Fibroblast of the aortic adventitia (primary cell): ENCODE data around the gene URGCP. TPM values are rescaled to one million over a fixed set of nuclear protein-coding genes. Genes with fewer than 3 reads are reported as not detected.

Source experiments
- DNase-seq: peaks from one replicate; pipeline ENCODE4 v3.0.0-alpha.2; 2010; ENCODE audit warnings: low read depth
- H3K4me3 ChIP-seq: 2 replicates; pipeline ENCODE4 v1.5.1; 2011; ENCODE audit warnings: low read depth, mild to moderate bottlenecking, control low read depth, low read length, moderate library complexity
- CTCF ChIP-seq: IDR thresholded peaks from 2 replicates; pipeline ENCODE4 v1.5.1; 2011; ENCODE audit warnings: mild to moderate bottlenecking, low read length, control low read depth, inconsistent platforms; ENCODE audit not compliant: insufficient read depth
- total RNA-seq: library from RNA; depleted of rRNA; stranded (reverse); fragments of >200 nt; gene quantifications from 2 replicates; pipeline ENCODE4 v1.2.3, GENCODE V29; 2012; ENCODE audit warnings: low replicate concordance

Gene URGCP
- total RNA-seq, 1 donor: 24.7 TPM

- TF ChIP-seq CTCF: no peak
- peak overlapping the region; percentile 90 for H3K4me3 ChIP-seq
- no peak for DNase-seq
These were observed 37.8 kb downstream of the URGCP start for GRCh38 chr7:43868681-43869005.

- TF ChIP-seq CTCF: no peak
- no peak for DNase-seq
- peak overlapping the region; percentile 90 for H3K4me3 ChIP-seq
These were observed 38.2 kb downstream of the URGCP start for GRCh38 chr7:43868181-43868580.

DNA sequence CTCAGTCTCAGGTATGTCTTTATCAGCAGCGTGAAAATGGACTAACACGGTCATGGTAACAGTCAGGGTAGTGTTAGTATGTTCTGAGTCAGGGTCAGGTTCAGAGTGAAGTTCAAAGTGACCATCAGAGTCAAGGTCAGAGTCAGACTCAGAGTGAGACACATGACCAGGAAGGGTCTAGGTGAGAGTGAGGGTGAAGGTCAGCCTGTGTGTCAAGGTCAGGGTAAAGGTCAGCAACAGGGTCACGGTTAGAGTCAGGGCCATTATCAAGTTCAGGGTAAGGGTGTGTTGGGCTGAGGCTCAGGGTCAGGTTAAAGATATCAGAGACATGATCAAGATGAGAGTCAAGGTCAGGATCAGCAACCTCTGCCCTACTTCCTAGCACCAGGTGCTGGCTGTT lies 41.1 kb downstream of the URGCP start:
- H3K4me3 ChIP-seq: no peak overlapping the region
- DNase-seq: no peak
- no peak for TF ChIP-seq CTCF

DNA sequence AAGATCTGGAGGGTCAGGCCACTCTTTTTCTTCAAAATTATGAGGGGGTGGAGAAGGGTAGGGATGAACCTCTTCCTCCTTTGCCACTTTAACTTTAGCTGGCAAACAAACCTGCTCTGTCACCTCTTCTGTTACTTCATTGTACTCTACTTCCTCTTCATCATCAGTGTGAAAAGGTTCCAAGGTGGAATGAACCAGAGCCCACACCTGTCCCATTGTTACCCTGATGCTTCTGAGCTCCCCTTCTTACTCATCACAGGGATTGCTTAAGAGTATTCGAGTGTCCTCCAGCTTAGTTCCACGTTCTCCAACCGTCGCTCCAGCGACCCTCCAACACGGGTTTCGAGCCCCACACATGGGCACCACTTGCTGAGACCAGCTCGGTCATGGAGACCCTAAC lies 42.3 kb downstream of the URGCP start:
- DNase-seq: no peak
- no peak for TF ChIP-seq CTCF

GRCh38 chr7:43856996-43857395 lies 49.4 kb downstream of the URGCP start:
- H3K4me3 ChIP-seq: no peak overlapping the region
- no peak for TF ChIP-seq CTCF
- no peak for DNase-seq

More for the DNA sequence above, 42.3 kb downstream of the URGCP start:
- H3K4me3 ChIP-seq: no peak overlapping the region

DNA sequence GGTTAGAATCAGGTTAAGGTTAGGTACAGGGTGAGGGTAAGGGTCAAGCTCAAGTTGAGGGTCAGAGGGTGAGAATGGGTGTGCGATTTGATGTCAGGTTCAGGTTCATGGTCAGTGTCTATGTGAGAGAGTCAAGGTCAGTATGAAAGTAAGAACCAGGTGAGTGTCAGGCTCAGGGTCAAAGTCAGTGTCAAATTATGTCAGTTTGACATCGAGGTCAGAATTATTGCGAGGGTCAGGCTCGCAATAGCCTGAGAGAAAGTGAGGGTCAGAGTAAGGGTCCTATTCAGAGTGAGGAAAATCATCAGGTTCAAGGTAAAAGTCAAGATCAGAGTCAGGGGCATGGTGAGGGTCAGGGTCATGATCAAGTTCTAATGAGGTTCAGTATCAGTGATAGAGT lies 50.1 kb downstream of the URGCP start:
- DNase-seq: no peak
- TF ChIP-seq CTCF: no peak

DNA sequence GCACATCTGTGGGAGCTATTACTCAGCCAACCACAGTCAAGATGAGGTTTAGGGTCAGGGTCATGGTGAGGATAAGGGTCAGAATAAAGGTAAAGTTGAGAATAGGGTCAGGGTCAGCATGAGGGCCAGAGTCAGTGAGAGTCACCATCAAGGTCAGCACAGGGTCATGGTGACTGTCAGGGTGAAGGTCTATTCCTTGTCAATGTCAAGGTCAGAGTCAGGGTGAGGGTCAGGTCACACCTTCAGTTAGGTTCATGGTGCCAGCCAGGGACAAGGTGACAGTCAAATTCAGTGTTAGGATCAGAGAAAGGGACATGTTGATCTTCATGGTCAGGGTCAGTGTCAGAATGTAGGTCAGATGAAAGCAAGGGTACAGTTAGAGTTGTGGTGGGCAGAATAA lies 51.2 kb downstream of the URGCP start:
- H3K4me3 ChIP-seq: no peak overlapping the region
- no peak for TF ChIP-seq CTCF
- DNase-seq: no peak

More for the DNA sequence above, 50.1 kb downstream of the URGCP start:
- no peak overlapping the region for H3K4me3 ChIP-seq
